NCI-H2227 (cell line): ENCODE results near the gene PCDHGB7.
"Not testable (repeated sequence)": the region's sequence is repeated elsewhere in the genome, so short reads cannot be mapped to it uniquely, and the experiment has no call there.

Experiments
- DNase-seq: peaks from one replicate; lab custom pipeline; 2025; ENCODE audit not compliant: unreplicated experiment; lab: John Stamatoyannopoulos, UW

The PCDHGB7 gene

DNA sequence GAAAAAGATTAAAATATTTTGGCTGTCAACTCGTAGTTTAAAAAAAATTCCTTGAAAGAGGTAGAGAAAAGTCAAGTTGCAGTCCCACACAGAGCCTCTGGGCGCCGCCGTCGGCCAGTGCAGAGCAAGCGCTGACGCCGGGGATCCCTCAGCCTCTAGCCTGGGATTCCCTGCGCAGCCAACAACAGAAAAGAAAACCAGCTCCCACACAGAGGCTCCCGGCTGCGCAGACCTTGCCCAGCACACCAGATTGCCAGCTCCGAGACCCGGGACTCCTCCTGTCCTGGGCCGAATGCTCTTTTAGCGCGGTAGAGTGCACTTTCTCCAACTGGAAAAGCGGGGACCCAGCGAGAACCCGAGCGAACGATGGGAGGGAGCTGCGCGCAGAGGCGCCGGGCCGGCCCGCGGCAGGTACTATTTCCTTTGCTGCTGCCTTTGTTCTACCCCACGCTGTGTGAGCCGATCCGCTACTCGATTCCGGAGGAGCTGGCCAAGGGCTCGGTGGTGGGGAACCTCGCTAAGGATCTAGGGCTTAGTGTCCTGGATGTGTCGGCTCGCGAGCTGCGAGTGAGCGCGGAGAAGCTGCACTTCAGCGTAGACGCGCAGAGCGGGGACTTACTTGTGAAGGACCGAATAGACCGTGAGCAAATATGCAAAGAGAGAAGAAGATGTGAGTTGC is at the start of gene PCDHGB7:
PCDHGB7 (plus strand) TSS at position 184 of the 679 bp plus-strand sequence; CDS start at position 367, 183 bp downstream.
- peak; percentile 0 for DNase-seq

DNA sequence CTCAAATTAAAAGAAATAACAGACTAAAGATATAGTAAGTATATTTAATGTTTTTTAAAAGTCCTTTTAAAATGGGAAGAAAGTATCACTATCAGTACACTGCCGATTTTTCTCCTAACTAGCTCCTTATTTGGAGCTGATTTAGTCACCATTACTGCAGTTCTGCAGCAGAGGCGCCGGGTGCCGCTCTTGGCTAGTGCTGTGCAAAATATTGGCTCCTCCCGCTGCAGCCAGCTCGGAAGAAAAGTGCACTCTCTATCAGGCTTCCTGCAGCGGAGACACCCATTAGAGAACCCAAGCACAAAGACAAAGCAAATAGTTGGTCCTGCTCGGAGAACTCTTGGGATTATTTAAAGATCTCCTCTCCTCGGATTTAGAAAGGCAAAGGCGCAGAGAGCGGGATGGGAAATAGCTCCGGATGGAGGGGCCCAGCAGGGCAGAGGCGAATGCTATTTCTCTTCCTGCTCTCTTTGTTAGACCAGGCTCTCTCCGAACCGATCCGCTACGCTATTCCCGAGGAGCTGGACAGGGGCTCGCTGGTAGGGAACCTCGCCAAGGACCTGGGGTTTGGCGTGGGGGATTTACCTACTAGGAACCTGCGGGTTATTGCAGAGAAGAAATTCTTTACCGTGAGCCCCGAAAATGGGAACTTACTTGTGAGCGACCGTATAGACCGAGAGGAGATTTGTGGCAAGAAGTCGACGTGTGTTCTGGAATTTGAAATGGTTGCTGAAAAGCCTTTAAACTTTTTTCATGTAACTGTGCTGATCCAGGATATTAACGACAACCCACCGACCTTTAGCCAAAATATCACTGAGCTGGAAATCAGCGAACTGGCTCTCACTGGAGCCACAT is 47.3 kb upstream of the PCDHGB7 start, which contains the start of gene PCDHGB3:
PCDHGB3 (plus strand) TSS at position 249 of the 855 bp plus-strand sequence; CDS start at position 402, 153 bp downstream.
- no peak for DNase-seq

DNA sequence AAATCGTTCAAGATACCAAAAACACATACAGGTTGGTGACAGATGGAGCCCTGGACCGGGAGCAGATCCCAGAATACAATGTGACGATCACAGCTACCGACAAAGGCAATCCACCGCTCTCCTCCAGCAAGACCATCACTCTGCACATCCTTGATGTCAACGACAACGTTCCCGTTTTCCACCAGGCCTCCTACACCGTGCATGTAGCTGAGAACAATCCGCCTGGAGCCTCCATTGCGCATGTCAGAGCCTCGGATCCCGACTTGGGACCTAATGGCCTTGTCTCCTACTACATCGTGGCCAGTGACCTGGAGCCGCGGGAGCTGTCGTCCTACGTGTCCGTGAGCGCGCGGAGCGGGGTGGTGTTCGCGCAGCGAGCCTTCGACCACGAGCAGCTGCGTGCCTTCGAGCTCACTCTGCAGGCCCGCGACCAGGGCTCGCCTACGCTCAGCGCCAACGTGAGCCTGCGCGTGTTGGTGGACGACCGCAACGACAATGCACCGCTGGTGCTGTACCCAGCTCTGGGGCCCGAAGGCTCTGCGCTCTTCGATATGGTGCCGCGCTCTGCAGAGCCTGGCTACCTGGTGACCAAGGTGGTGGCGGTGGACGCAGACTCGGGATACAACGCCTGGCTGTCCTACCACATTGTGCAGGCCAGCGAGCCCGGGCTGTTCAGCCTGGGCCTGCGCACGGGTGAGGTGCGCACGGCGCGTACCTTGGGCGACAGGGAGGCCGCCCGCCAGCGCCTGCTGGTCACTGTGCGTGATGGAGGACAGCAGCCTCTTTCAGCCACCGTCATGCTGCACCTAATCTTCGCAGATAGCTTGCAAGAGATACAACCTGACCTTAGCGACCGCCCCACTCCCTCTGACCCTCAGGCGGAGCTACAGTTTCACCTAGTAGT is 45.7 kb upstream of the PCDHGB7 start:
- DNase-seq = no peak

DNA sequence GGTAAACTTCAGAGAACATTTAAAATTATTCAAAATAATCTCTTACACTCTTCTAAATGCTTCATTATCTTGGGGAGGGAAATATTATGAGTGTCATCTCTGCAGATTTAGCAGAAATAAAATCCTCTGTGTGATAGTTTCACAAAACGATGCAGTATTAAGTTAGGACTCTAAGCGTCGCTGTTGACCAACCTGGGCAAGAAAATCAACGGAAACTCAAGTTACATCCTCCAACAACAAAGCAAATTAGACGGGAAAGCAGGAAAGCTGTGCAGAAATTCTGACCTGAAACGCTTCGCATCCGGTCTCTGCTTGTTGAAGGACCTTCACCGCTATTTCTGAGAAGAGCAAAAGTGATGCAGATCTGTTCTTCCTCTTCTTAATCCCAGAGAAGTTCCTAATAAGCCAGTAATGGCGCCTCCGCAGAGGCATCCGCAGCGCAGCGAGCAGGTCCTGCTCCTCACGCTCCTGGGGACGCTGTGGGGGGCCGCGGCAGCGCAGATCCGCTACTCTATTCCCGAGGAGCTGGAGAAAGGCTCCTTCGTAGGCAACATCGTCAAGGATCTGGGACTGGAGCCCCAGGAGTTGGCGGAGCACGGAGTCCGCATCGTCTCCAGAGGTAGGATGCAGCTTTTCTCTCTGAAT is 43.7 kb upstream of the PCDHGB7 start, which contains the start of gene PCDHGA6:
PCDHGA6 (plus strand) TSS at position 219 of the 645 bp plus-strand sequence; CDS start at position 412, 193 bp downstream.
- DNase-seq = no peak

DNA sequence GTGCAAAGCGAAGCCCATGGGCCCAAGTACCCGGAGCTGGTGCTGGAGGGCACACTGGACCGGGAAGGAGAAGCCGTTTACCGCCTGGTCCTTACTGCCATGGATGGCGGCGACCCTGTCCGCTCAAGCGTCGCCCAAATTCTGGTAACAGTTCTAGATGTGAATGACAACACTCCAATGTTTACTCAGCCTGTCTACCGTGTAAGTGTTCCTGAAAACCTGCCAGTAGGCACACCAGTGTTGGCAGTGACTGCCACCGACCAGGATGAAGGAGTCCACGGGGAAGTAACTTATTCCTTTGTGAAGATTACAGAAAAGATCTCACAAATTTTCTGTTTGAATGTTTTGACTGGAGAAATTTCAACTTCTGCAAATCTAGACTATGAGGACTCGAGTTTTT is 42.9 kb upstream of the PCDHGB7 start:
- no peak for DNase-seq

DNA sequence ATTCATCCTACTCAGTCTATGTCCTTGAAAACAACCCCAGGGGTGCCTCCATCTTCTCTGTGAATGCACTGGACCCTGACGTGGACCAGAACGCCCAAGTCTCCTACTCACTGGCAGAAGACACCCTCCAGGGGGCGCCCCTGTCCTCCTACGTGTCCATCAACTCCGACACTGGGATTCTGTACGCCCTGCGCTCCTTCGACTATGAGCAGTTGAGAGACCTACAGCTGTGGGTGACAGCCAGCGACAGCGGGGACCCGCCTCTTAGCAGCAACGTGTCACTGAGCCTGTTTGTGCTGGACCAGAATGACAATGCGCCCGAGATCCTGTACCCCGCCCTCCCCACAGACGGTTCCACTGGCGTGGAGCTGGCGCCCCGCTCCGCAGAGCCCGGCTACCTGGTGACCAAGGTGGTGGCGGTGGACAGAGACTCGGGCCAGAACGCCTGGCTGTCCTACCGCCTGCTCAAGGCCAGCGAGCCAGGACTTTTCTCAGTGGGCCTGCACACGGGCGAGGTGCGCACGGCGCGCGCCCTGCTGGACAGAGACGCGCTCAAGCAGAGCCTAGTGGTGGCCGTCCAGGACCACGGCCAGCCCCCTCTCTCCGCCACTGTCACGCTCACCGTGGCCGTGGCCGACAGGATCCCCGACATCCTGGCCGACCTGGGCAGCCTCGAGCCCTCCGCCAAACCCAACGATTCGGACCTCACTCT is 41.9 kb upstream of the PCDHGB7 start:
- not testable (repeated sequence) for DNase-seq

DNA sequence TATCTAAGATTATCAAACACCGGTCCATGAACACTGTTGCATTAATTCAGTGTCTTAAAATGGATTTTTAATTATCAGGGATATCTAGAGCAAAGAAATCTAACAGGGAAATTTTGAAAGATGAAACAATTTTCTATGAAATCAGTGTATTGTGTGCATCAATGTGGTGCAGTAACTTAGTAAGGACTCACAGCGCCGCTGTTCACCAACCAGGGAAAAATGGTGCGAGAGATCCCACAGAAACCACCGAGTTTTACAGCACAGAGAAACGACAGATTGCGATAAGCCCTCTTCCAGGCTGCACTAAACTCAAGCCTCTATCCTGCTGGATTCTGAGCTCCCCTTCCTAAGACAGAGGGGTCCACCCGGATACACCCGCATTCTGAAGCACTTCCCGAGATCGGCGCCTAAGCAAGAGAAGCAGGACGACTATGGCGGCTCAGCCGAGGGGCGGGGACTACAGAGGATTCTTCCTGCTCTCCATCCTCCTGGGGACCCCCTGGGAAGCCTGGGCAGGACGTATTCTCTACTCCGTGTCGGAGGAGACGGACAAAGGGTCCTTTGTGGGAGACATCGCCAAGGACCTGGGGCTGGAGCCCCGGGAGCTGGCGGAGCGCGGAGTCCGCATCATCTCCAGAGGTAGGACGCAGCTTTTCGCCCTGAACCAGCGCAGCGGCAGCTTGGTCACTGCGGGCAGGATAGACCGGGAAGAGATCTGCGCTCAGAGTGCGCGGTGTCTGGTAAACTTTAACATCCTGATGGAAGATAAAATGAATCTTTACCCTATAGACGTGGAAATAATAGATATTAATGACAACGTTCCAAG is 34.8 kb upstream of the PCDHGB7 start, which contains the start of gene PCDHGA7:
PCDHGA7 (plus strand) TSS at position 274 of the 826 bp plus-strand sequence; CDS start at position 432, 158 bp downstream.
- peak; percentile 50 for DNase-seq

GRCh38 chr5:141383345-141383744 is 34.1 kb upstream of the PCDHGB7 start:
- no peak for DNase-seq

DNA sequence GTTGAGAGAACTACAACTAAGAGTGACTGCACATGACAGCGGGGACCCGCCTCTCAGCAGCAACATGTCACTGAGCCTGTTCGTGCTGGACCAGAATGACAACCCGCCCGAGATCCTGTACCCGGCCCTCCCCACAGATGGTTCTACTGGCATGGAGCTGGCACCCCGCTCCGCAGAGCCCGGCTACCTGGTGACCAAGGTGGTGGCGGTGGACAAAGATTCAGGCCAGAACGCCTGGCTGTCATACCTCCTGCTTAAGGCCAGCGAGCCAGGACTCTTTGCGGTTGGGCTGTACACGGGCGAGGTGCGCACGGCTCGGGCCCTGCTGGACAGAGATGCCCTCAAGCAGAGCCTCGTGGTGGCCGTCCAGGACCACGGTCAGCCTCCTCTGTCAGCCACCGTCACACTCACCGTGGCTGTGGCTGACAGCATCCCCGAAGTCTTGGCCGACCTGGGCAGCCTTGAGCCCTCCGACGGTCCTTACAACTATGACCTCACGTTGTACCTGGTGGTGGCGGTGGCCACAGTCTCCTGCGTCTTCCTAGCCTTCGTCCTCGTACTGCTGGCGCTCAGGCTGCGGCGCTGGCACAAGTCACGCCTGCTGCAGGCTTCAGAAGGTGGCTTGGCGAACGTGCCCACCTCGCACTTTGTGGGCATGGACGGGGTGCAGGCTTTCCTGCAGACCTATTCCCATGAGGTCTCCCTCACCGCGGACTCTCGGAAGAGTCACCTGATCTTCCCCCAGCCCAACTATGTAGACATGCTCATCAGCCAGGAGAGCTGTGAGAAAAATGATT is 32.8 kb upstream of the PCDHGB7 start:
- no peak for DNase-seq

DNA sequence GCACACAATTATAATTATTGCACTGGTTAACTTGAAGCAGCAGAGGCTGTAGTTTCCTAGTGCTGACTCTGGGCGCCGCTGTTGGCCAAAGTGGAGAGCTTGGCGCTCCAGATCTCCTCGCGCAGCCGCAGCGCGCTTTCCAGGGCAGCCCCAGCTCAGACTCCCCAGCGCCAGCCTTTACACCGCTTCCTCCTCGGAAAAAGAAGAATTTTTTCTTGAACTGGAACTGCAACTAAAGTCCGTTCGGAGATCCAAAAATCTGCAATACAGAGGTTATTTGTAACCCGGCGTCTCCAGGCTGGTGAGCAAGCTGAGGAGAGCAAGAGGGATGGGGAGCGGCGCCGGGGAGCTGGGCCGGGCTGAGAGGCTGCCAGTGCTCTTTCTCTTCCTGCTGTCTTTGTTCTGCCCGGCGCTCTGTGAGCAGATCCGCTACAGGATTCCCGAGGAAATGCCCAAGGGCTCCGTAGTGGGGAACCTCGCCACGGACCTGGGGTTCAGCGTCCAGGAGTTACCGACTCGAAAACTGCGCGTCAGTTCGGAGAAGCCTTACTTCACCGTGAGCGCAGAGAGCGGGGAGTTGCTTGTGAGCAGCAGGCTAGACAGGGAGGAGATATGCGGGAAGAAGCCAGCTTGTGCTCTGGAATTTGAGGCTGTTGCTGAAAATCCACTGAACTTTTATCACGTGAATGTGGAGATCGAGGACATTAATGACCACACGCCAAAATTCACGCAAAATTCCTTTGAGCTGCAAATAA is 29.7 kb upstream of the PCDHGB7 start, which contains the start of gene PCDHGB4:
PCDHGB4 (plus strand) TSS at position 142 of the 755 bp plus-strand sequence; CDS start at position 329, 187 bp downstream.
- DNase-seq = not testable (repeated sequence)

- DNase-seq = no peak
Observed at GRCh38 chr5:141388661-141389060, 28.8 kb upstream of the PCDHGB7 start.

- DNase-seq = no peak
Observed at GRCh38 chr5:141389153-141390042, 28.1 kb upstream of the PCDHGB7 start.

DNA sequence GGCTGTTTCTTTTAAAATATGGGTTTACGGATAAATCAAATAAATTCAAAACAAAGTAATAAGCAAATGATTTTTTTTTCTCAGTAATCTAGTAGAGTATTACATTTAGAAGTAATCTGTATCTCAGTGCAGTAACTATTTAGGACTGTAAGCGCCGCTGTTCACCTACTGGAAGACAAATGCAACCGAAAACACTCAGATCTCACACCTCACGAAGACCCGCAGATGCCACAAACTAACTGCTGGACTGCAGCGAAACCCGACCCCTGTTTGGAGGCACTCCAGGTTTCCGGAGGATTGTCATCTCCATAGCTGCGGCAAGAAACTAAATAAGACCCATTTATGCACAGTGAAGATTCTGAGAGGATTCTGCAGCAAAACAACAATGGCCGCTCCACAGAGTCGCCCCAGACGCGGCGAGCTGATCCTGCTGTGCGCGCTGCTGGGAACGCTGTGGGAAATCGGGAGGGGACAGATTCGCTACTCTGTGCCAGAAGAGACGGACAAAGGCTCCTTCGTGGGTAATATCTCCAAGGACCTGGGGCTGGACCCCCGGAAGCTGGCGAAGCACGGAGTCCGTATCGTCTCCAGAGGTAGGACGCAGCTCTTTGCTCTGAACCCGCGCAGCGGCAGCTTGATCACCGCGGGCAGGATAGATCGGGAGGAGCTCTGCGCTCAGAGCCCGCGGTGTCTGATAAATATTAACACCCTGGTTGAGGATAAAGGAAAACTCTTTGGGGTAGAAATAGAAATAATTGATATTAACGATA is 24.9 kb upstream of the PCDHGB7 start, which contains the start of gene PCDHGA8:
PCDHGA8 (plus strand) TSS at position 205 of the 770 bp plus-strand sequence; CDS start at position 386, 181 bp downstream.
- DNase-seq = no peak

- no peak for DNase-seq
Observed at GRCh38 chr5:141393267-141393666, 24.2 kb upstream of the PCDHGB7 start.
